Activated T-cell treated with anti-CD3 and anti-CD28 coated beads, Interleukin-2, amount 50 U/mL, for 24 hours (primary cell): ENCODE results near the gene DDX51.
"Not testable (repeated sequence)": the region's sequence is repeated elsewhere in the genome, so short reads cannot be mapped to it uniquely, and the experiment has no call there.

Source experiments
- DNase-seq: peaks from one replicate; pipeline ENCODE4 v3.0.0-alpha.2; 2020
- H3K27ac Mint-ChIP-seq: 2 replicates; pipeline ENCODE4 v1.8.0; 2020; ENCODE audit warnings: mild to moderate bottlenecking, mixed read lengths
- H3K27me3 Mint-ChIP-seq: 2 replicates; pipeline ENCODE4 v1.8.0; 2020; ENCODE audit warnings: mixed read lengths
- H3K36me3 Mint-ChIP-seq: 2 replicates; pipeline ENCODE4 v1.8.0; 2020; ENCODE audit warnings: low read depth, mixed read lengths
- H3K4me1 Mint-ChIP-seq: 2 replicates; pipeline ENCODE4 v1.8.0; 2020; ENCODE audit warnings: low read depth, mixed read lengths
- H3K4me3 Mint-ChIP-seq: 2 replicates; pipeline ENCODE4 v1.8.0; 2020; ENCODE audit warnings: mild to moderate bottlenecking, moderate library complexity, mixed read lengths
- H3K9me3 Mint-ChIP-seq: 2 replicates; pipeline ENCODE4 v1.8.0; 2020; ENCODE audit warnings: mixed read lengths

The DDX51 gene

GRCh38 chr12:132117558-132117875 is 26.6 kb downstream of the DDX51 start:
- Mint-ChIP-seq H3K27ac (no peak overlapping the region), H3K4me3 (no peak overlapping the region), H3K27me3 (no peaks in the 10 kb centered on the region), H3K4me1 (peaks cover 2% of the 10 kb centered on the region), H3K9me3 (no peaks in the 10 kb centered on the region), H3K36me3 (peaks cover 71% of the 10 kb centered on the region)
- DNase-seq = no peak

- Mint-ChIP-seq H3K4me3 (no peak overlapping the region), H3K27me3 (no peaks in the 10 kb centered on the region), H3K4me1 (peaks cover 2% of the 10 kb centered on the region), H3K9me3 (no peaks in the 10 kb centered on the region), H3K27ac (no peak overlapping the region), H3K36me3 (peaks cover 69% of the 10 kb centered on the region)
- DNase-seq = no peak
Measured at GRCh38 chr12:132116709-132117557, 27.2 kb downstream of the DDX51 start.

GRCh38 chr12:132115500-132115899 is 28.6 kb downstream of the DDX51 start:
- no peaks in the 10 kb centered on the region for H3K27me3 Mint-ChIP-seq
- H3K4me1 Mint-ChIP-seq = peaks cover 2% of the 10 kb centered on the region
- H3K9me3 Mint-ChIP-seq = no peaks in the 10 kb centered on the region
- H3K36me3 Mint-ChIP-seq = peaks cover 72% of the 10 kb centered on the region
- no peak overlapping the region for H3K4me3 Mint-ChIP-seq
- no peak overlapping the region for H3K27ac Mint-ChIP-seq
- DNase-seq = no peak

- H3K36me3 Mint-ChIP-seq = peaks cover 72% of the 10 kb centered on the region
- no peaks in the 10 kb centered on the region for H3K27me3 Mint-ChIP-seq
- no peaks in the 10 kb centered on the region for H3K9me3 Mint-ChIP-seq
- H3K27ac Mint-ChIP-seq = no peak overlapping the region
- no peak overlapping the region for H3K4me3 Mint-ChIP-seq
- DNase-seq = no peak
- H3K4me1 Mint-ChIP-seq = peaks cover 2% of the 10 kb centered on the region
Measured at GRCh38 chr12:132114667-132115066, 29.5 kb downstream of the DDX51 start.

GRCh38 chr12:132111654-132112304 is 32.3 kb downstream of the DDX51 start:
- DNase-seq = no peak
- Mint-ChIP-seq H3K4me1 (peaks cover 2% of the 10 kb centered on the region), H3K4me3 (no peak overlapping the region), H3K27ac (peak overlapping the region; percentile 22), H3K9me3 (no peaks in the 10 kb centered on the region), H3K36me3 (peaks cover 88% of the 10 kb centered on the region), H3K27me3 (no peaks in the 10 kb centered on the region)

GRCh38 chr12:132110677-132111076 is 33.4 kb downstream of the DDX51 start:
- no peaks in the 10 kb centered on the region for H3K9me3 Mint-ChIP-seq
- no peak overlapping the region for H3K4me3 Mint-ChIP-seq
- H3K27ac Mint-ChIP-seq = no peak overlapping the region
- H3K36me3 Mint-ChIP-seq = peaks cover 85% of the 10 kb centered on the region
- no peak for DNase-seq
- H3K4me1 Mint-ChIP-seq = peaks cover 2% of the 10 kb centered on the region
- H3K27me3 Mint-ChIP-seq = no peaks in the 10 kb centered on the region

GRCh38 chr12:132109741-132110140 is 34.4 kb downstream of the DDX51 start:
- H3K4me3 Mint-ChIP-seq = no peak overlapping the region
- peaks cover 84% of the 10 kb centered on the region for H3K36me3 Mint-ChIP-seq
- no peaks in the 10 kb centered on the region for H3K27me3 Mint-ChIP-seq
- H3K4me1 Mint-ChIP-seq = no peaks in the 10 kb centered on the region
- peak; percentile 12 for DNase-seq
- H3K9me3 Mint-ChIP-seq = no peaks in the 10 kb centered on the region
- H3K27ac Mint-ChIP-seq = no peak overlapping the region

GRCh38 chr12:132108211-132108832 is 35.8 kb downstream of the DDX51 start:
- peak; percentile 9 for DNase-seq
- no peak overlapping the region for H3K4me3 Mint-ChIP-seq
- no peaks in the 10 kb centered on the region for H3K27me3 Mint-ChIP-seq
- no peaks in the 10 kb centered on the region for H3K4me1 Mint-ChIP-seq
- peaks cover 69% of the 10 kb centered on the region for H3K36me3 Mint-ChIP-seq
- no peaks in the 10 kb centered on the region for H3K9me3 Mint-ChIP-seq
- H3K27ac Mint-ChIP-seq = no peak overlapping the region

- Mint-ChIP-seq H3K4me1 (no peaks in the 10 kb centered on the region), H3K27ac (no peak overlapping the region), H3K27me3 (no peaks in the 10 kb centered on the region), H3K4me3 (no peak overlapping the region), H3K9me3 (no peaks in the 10 kb centered on the region), H3K36me3 (peaks cover 59% of the 10 kb centered on the region)
- DNase-seq = no peak
Measured at GRCh38 chr12:132106921-132107320, 37.2 kb downstream of the DDX51 start.

GRCh38 chr12:132105467-132105866 is 38.7 kb downstream of the DDX51 start:
- Mint-ChIP-seq H3K36me3 (peaks cover 60% of the 10 kb centered on the region), H3K27me3 (no peaks in the 10 kb centered on the region), H3K9me3 (no peaks in the 10 kb centered on the region), H3K27ac (no peak overlapping the region), H3K4me1 (no peaks in the 10 kb centered on the region), H3K4me3 (no peak overlapping the region)
- DNase-seq = peak; percentile 5

- Mint-ChIP-seq H3K9me3 (no peaks in the 10 kb centered on the region), H3K4me3 (no peak overlapping the region)
- no peak for DNase-seq
Measured at GRCh38 chr12:132103542-132104308, 40.4 kb downstream of the DDX51 start.

GRCh38 chr12:132103072-132103471 is 41.0 kb downstream of the DDX51 start:
- not testable (repeated sequence) for H3K4me1 Mint-ChIP-seq, H3K27me3 Mint-ChIP-seq, H3K9me3 Mint-ChIP-seq

More at GRCh38 chr12:132103542-132104308, 40.4 kb downstream of the DDX51 start:
- Mint-ChIP-seq H3K4me1 (no peaks in the 10 kb centered on the region), H3K27ac (no peak overlapping the region), H3K36me3 (peaks cover 59% of the 10 kb centered on the region), H3K27me3 (no peaks in the 10 kb centered on the region)

GRCh38 chr12:132102297-132102696 is 41.8 kb downstream of the DDX51 start:
- no peak for DNase-seq
- Mint-ChIP-seq H3K36me3 (peaks cover 61% of the 10 kb centered on the region), H3K27ac (no peak overlapping the region), H3K9me3 (no peaks in the 10 kb centered on the region), H3K4me3 (no peak overlapping the region), H3K4me1 (no peaks in the 10 kb centered on the region), H3K27me3 (no peaks in the 10 kb centered on the region)

More at GRCh38 chr12:132103072-132103471, 41.0 kb downstream of the DDX51 start:
- H3K36me3 Mint-ChIP-seq = peaks cover 59% of the 10 kb centered on the region
- H3K27ac Mint-ChIP-seq, H3K4me3 Mint-ChIP-seq, DNase-seq: not testable (repeated sequence)

GRCh38 chr12:132100306-132101065 is 43.6 kb downstream of the DDX51 start:
- H3K4me1 Mint-ChIP-seq = peaks cover 9% of the 10 kb centered on the region
- H3K36me3 Mint-ChIP-seq = peaks cover 65% of the 10 kb centered on the region
- H3K4me3 Mint-ChIP-seq = no peak overlapping the region
- H3K27ac Mint-ChIP-seq = no peak overlapping the region
- no peaks in the 10 kb centered on the region for H3K9me3 Mint-ChIP-seq
- DNase-seq = no peak
- no peaks in the 10 kb centered on the region for H3K27me3 Mint-ChIP-seq
